ENCODE measurements around the gene CD300LB.

- TF ChIP-seq POLR2A (IDR thresholded peaks at IDR 0.05): no peak
- TF ChIP-seq CTCF (IDR thresholded peaks at IDR 0.05): no peak
- TF ChIP-seq POLR2AphosphoS5 (IDR thresholded peaks at IDR 0.05): no peak
Measured at GRCh38 chr17:74529243-74529642, 2.0 kb downstream of the CD300LB start.

Data from stomach (tissue), 4 donors.